Left ventricle myocardium superior (tissue), 1 donor: ENCODE data around the gene NEMP1. TPM values are rescaled to one million over a fixed set of nuclear protein-coding genes. Genes with fewer than 3 reads are reported as not detected.
A peak's percentile ranks its signal among the peaks of the same experiment; 100 is the strongest.
"Not testable (repeated sequence)": the region's sequence is repeated elsewhere in the genome, so short reads cannot be mapped to it uniquely, and the experiment has no call there.

Experiments used
- ATAC-seq: fragments of 200-7000 bp; cut with Tn5 transposase; one replicate; pipeline ENCODE4 v1.9.1; 2020; ENCODE audit warnings: mild to moderate bottlenecking, moderate library complexity
- DNase-seq: peaks from one replicate; pipeline ENCODE4 v3.0.0-alpha.2; 2020
- intact Hi-C: fragments of 100-400 bp; cut with micrococcal nuclease; formaldehyde crosslinking; loops from one replicate; pipeline ENCODE4 v1.11.0; 2022
- long read RNA-seq: library from polyadenylated mRNA; unstranded; transcript quantifications from one replicate; pipeline ENCODE4 v2.0.0, GENCODE V29; 2021
- total RNA-seq: library from RNA; stranded (reverse); fragmentation: NEBNext Ultra II Directional; extraction: Animal tissue kit (Norgen Biotek cat#: 25700); gene quantifications from one replicate; pipeline ENCODE4 v1.2.1, GENCODE V29; 2021
- donor health status: DM: no; HTN: yes; CAD: no; lungs with severe emphysema.

Gene NEMP1
- total RNA-seq, result 3.7 TPM
- long read RNA-seq, partial matches to known transcripts, result 1 of 3 reads
- long read RNA-seq, other reads (novel, unspliced or antisense), result 2 of 3 reads

- DNase-seq, result peak; percentile 94
- intact Hi-C loops, result no loop called here
- peak; percentile 100 for ATAC-seq
Observed at GRCh38 chr12:57078519-57079404, at the start of gene NEMP1. Gene NEMP1 (minus strand): TSS chr12:57078791. CDS start chr12:57078745, 46 bp downstream.

GRCh38 chr12:57127726-57128518, 49.3 kb upstream of the NEMP1 start, which contains the start of gene LRP1:
Gene LRP1 (plus strand): TSS chr12:57128483. CDS start chr12:57128965, 482 bp downstream.
- DNase-seq (peak; percentile 92), ATAC-seq (peak; percentile 83)
- intact Hi-C loops, result loop anchor here (2.0 kb wide), 1 partner anchor 55 kb away; no protein-coding TSS in a partner anchor

- ATAC-seq, result peak; percentile 63
- intact Hi-C loops, result no loop called here
- peak; percentile 86 for DNase-seq
Observed at GRCh38 chr12:57127101-57127725, 48.6 kb upstream of the NEMP1 start.

- DNase-seq (no peak), ATAC-seq (no peak)
- intact Hi-C loops, result no loop called here
Observed at GRCh38 chr12:57126561-57126960, 48.0 kb upstream of the NEMP1 start.

- no peak for ATAC-seq
- intact Hi-C loops, result no loop called here
- no peak for DNase-seq
Observed at GRCh38 chr12:57126061-57126460, 47.5 kb upstream of the NEMP1 start.

GRCh38 chr12:57124261-57124877, 45.8 kb upstream of the NEMP1 start:
- ATAC-seq (peak; percentile 8), DNase-seq (peak; percentile 53)

GRCh38 chr12:57123813-57124212, 45.2 kb upstream of the NEMP1 start:
- intact Hi-C loops, result no loop called here
- ATAC-seq, result no peak

More at GRCh38 chr12:57124261-57124877, 45.8 kb upstream of the NEMP1 start:
- intact Hi-C loops, result no loop called here

GRCh38 chr12:57120718-57121117, 42.1 kb upstream of the NEMP1 start:
- ATAC-seq, DNase-seq, intact Hi-C loops: not testable (repeated sequence)

More at GRCh38 chr12:57123813-57124212, 45.2 kb upstream of the NEMP1 start:
- DNase-seq, result no peak

- no peak for DNase-seq
- intact Hi-C loops, result no loop called here
- ATAC-seq, result no peak
Observed at GRCh38 chr12:57119294-57120085, 40.9 kb upstream of the NEMP1 start.

- DNase-seq (no peak), ATAC-seq (peak; percentile 80)
- intact Hi-C loops, result no loop called here
Observed at GRCh38 chr12:57118711-57119271, 40.2 kb upstream of the NEMP1 start.

GRCh38 chr12:57116580-57117281, 38.1 kb upstream of the NEMP1 start:
- intact Hi-C loops, result no loop called here
- DNase-seq, result no peak

GRCh38 chr12:57112492-57113294, 34.1 kb upstream of the NEMP1 start:
- DNase-seq (peak; percentile 25), ATAC-seq (no peak)
- intact Hi-C loops, result loop anchor here (2.0 kb wide), 1 partner anchor 44 kb away; no protein-coding TSS in a partner anchor

More at GRCh38 chr12:57116580-57117281, 38.1 kb upstream of the NEMP1 start:
- no peak for ATAC-seq

- intact Hi-C loops, result no loop called here
- DNase-seq (peak; percentile 82), ATAC-seq (peak; percentile 79)
Observed at GRCh38 chr12:57111031-57111734, 32.6 kb upstream of the NEMP1 start, which contains the start of gene STAT6. Gene STAT6 (minus strand): TSS chr12:57111362. CDS start chr12:57108278, 3,084 bp downstream.

- DNase-seq (peak; percentile 84), ATAC-seq (peak; percentile 40)
- intact Hi-C loops, result no loop called here
Observed at GRCh38 chr12:57110104-57111030, 31.8 kb upstream of the NEMP1 start.
